SW 1271 (cell line): Measurements from ENCODE around the gene PROX2.
A peak's percentile ranks its signal among the peaks of the same experiment; 100 is the strongest.

Experiments used
- DNase-seq, 2 experiments: peaks; one replicate each; lab custom pipeline; 2025; lab: John Stamatoyannopoulos, UW

Gene PROX2

GRCh38 chr14:74875204-74875603 is 741 bp downstream of the PROX2 start:
- DNase-seq: no peak

- no peak for DNase-seq
Measured at GRCh38 chr14:74871819-74872218, 4.1 kb downstream of the PROX2 start.

DNA sequence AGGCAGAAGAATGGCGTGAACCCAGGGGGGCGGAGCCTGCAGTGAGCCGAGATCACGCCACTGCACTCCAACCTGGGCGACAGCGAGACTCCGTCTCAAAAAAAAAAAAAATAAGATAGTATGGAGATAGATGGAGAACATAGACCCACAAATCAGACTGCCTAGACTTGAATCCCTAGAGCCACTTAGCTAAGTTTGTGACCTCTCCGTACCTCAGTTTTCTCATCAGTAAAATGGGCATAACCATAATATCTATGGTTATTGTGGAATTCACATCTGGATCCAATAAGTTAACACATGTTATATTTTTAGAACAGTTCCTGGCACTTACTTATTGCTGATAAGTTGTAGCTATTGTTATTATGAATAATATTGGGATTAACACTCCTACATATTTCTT is 7.2 kb downstream of the PROX2 start:
- no peak for DNase-seq

DNA sequence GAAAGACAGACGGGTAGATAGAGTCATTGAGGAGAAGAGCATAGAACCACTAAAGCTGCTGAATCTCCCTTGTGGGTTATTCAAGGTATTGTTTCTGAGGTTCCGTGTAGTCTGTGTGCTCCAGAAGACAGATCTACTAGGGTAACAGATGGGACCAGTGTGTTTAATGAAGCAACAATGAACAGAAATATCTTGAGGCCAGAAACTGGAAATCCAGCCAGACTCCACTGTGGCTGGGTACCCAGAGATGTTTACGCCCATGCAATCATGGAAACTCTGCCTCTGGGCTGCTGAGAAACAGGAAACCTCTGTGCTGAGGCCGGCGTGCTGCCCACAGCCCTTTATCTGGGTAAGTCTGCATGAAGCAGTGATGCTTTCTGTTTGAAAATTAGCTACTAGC is 8.3 kb downstream of the PROX2 start:
- no peak for DNase-seq

GRCh38 chr14:74866708-74867389 is 9.1 kb downstream of the PROX2 start:
- DNase-seq: no peak

DNA sequence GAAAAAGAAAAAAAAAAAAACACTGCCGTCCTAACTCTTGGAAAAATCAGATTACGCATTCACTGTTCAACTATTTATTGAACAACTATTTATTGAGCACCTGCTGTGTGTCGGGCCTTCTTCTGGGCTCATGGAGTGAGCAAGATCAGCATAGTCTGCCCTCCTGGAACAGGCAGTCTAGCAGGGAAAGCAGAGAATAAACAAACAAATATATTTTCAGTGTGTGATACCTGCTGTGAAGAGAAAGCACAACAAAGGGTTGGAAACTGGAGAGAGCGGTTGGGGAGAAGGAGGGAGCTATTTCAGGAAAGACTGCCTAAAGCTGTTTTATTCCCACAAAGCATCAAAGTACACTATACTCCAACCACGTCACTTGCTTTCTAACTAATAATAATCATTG is 10.8 kb downstream of the PROX2 start:
- no peak for DNase-seq

- DNase-seq: no peak
Measured at GRCh38 chr14:74864198-74864597, 11.7 kb downstream of the PROX2 start.

DNA sequence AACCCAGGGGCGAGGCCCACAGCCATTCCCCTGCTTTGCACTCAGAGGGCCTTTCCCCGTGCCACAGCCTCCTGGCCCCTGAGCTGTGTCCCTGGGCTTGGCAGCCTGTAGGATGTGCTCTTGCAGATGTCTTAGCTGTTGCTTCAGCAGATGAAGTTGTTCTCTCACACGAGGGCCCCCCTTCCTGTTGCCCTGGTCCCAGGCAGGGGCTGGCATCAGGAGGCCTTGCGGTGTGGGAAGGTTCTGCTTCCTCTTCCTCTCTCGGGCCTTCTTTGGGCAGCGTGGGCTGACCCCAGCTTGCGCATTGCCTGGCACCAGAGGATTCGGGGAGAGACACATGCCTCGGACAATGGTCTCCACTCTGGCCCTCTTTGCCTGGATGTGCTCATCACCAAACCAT is 12.7 kb downstream of the PROX2 start:
- no peak for DNase-seq

GRCh38 chr14:74861734-74862090 is 14.2 kb downstream of the PROX2 start:
- DNase-seq: no peak

DNA sequence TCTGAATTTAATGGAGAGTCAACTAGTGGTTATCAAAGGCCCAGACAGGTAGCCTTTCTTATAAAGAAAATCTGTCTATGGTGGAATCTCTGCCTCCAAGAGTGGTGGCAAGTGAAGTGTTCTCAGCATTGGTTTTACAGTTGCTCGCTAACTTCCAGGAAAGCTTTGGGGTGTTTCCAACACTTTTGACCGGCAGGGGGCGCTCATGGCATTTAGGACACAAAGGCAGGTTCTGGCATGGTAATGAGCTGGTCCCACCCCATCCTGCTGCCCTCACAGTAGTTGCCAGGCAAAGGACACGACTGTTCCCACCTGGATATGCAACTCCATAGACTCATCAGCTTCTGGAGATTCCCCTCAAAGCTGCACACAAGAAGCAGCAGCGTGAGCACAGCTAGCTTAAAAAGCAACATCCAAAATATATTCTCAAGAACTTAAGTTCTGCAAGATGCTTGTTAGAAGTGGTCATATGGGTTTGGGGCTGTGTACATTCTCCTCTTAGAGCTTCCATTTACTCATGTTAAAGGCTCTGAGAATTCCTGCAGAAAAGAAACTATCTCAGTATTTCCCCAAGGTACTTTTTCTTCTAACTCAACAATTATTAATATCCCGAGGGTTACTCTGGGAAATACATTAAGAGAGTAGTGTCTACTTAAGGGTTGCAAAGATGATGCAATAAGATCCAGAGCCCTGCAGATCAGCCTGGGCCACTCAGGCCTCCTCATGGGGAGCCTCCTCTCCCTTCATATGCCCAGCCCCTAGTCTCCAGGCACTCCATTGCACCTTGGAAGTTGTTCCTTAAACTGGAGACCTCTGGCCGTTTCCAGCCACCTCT is 14.8 kb downstream of the PROX2 start:
- peak; percentile 67 to 81 for DNase-seq

- DNase-seq: no peak
Measured at GRCh38 chr14:74859757-74860552, 16.0 kb downstream of the PROX2 start.

GRCh38 chr14:74858022-74858421 is 17.9 kb downstream of the PROX2 start:
- DNase-seq: no peak

DNA sequence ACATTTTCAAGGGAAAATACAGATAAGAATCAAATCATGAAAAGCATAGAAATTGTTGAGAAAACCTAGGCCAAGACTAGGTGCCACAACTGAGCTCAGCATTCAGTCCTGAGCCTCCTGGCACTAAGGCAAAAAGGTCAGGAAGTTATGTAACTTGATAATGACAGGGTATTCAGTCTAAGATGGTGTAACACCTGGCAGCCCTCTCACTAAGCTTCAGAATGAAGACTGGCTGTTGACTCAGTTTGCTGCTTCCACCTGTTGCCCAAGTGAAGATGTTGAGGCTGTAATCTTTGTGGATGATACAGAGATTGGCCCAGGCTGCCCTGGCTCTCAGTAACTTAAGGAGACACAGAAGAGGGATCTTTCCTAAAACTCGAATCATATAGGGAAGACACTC is 19.6 kb downstream of the PROX2 start:
- DNase-seq: no peak

DNA sequence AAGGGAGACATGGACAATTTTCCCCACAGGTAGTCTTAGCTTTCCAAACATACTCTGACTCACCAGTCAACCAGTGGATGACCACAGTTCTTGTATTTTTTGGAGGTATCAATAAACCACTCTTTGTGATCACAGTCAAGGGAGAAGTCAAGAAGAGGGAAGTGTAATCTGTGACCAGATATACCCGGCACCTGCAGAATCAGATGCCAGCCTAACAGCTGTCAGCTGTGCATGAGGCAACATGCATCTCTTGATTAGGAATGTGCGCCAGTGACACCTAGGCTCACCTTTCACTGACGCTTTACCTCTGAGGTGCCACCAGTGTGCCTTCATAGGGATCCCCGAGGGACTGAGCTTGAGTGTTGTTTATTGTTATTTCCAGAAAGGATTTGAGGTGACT is 20.0 kb downstream of the PROX2 start:
- no peak for DNase-seq

- DNase-seq: no peak
Measured at GRCh38 chr14:74855021-74855420, 20.9 kb downstream of the PROX2 start.

DNA sequence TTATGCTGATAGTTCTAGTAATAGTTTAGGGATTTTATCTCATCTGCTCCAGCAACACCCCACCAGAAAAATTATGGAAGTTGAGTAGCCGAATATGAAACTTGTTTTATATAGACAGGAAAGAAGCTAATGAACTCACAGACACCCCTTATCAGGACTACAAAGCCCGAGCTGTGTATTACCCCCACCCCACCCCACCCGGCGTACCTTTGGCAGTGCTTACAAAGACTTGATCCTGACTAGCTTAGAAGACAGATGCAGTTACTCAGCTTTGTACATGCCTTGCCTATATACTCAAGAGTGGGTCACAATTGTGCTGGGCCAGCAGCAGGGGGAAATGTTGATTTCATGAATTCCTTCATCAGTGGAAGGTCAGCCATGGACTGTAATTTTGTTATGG is 22.4 kb downstream of the PROX2 start:
- no peak for DNase-seq

DNA sequence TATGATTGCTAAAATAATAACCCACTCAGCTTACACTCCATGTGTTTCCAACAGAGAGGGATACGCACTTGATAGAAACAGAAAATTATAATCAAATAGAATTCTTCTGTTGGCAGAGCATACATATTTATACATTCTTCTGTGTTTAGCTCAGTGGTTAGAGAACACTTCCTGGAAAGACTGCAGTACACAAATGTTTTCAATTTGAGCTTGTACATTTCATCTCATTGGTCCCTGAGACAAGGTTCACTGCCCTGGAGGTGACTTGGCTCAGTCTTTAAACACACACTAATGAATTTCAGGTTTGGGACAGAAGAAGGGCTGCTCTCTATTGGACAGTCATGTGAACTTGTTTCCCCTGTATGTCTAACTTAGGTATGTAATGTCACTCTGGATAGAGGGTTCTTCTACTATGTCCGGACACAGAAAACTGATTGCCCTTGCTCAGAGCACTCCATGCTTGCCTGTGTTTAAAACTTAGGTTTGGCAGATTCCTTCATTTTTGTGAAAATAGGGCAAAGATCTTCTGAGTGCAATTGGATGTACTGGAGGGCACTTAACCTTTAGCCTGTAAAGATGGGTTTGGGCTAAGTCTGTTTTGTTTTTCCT is 22.9 kb downstream of the PROX2 start:
- DNase-seq: no peak

GRCh38 chr14:74848768-74849167 is 27.2 kb downstream of the PROX2 start:
- no peak for DNase-seq

GRCh38 chr14:74846968-74847665 is 28.8 kb downstream of the PROX2 start:
- peak in 1 of 2 experiments; percentile 14 for DNase-seq

- DNase-seq: no peak
Measured at GRCh38 chr14:74846168-74846567, 29.8 kb downstream of the PROX2 start.

GRCh38 chr14:74843653-74844052 is 32.3 kb downstream of the PROX2 start:
- no peak for DNase-seq
